ENCODE data around the gene COBL.

GRCh38 chr7:51335057-51335456, 18.4 kb upstream of the COBL start:
- TF ChIP-seq, protein P1, sequence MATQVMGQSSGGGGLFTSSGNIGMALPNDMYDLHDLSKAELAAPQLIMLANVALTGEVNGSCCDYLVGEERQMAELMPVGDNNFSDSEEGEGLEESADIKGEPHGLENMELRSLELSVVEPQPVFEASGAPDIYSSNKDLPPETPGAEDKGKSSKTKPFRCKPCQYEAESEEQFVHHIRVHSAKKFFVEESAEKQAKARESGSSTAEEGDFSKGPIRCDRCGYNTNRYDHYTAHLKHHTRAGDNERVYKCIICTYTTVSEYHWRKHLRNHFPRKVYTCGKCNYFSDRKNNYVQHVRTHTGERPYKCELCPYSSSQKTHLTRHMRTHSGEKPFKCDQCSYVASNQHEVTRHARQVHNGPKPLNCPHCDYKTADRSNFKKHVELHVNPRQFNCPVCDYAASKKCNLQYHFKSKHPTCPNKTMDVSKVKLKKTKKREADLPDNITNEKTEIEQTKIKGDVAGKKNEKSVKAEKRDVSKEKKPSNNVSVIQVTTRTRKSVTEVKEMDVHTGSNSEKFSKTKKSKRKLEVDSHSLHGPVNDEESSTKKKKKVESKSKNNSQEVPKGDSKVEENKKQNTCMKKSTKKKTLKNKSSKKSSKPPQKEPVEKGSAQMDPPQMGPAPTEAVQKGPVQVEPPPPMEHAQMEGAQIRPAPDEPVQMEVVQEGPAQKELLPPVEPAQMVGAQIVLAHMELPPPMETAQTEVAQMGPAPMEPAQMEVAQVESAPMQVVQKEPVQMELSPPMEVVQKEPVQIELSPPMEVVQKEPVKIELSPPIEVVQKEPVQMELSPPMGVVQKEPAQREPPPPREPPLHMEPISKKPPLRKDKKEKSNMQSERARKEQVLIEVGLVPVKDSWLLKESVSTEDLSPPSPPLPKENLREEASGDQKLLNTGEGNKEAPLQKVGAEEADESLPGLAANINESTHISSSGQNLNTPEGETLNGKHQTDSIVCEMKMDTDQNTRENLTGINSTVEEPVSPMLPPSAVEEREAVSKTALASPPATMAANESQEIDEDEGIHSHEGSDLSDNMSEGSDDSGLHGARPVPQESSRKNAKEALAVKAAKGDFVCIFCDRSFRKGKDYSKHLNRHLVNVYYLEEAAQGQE (IDR thresholded peaks at IDR 0.05; ENCODE audit: insufficient read depth in 1 of 2, low read depth in 2 of 2, low read length in 2 of 2), result no peak
- TF ChIP-seq POLR2AphosphoS5 (IDR thresholded peaks at IDR 0.05; ENCODE audit: low read depth, low read length), result no peak
- TF ChIP-seq SIN3A (IDR thresholded peaks at IDR 0.05; ENCODE audit: borderline replicate concordance, insufficient read depth, low read length), result no peak

Measured in PFSK-1 (cell line).